ENCODE data around the gene HMGA1. TPM values are rescaled to one million over a fixed set of nuclear protein-coding genes. Genes with fewer than 3 reads are reported as not detected.
A peak's percentile ranks its signal among the peaks of the same experiment; 100 is the strongest.

Gene HMGA1
- polyA plus RNA-seq, 1 donor from 2014 or later = 31.5 TPM

GRCh38 chr6:34218691-34219090, 18.0 kb upstream of the HMGA1 start:
- H3K9me2 ChIP-seq (ENCODE audit: insufficient read depth, low read length) = no peaks in the 10 kb centered on the region
- H3K9me3 ChIP-seq (ENCODE audit: low read length) = no peaks in the 10 kb centered on the region
- no peaks in the 10 kb centered on the region for H3F3A ChIP-seq (ENCODE audit: insufficient read depth, low read length, poor library complexity, severe bottlenecking)
- H4K20me1 ChIP-seq (ENCODE audit: insufficient read depth) = no peaks in the 10 kb centered on the region
- TF ChIP-seq SMC3 (conservative IDR thresholded peaks at IDR 0.05; ENCODE audit: poor library complexity) = no peak
- TF ChIP-seq MXI1 (conservative IDR thresholded peaks at IDR 0.05; ENCODE audit: poor library complexity, severe bottlenecking) = no peak
- TF ChIP-seq CTCF (IDR thresholded peaks at IDR 0.05; ENCODE audit: poor library complexity, severe bottlenecking) = no peak
- TF ChIP-seq EP300 (conservative IDR thresholded peaks at IDR 0.05; ENCODE audit: poor library complexity, severe bottlenecking) = no peak
- TF ChIP-seq POLR2AphosphoS5 (IDR thresholded peaks at IDR 0.05) = no peak
- TF ChIP-seq TAF1 (IDR thresholded peaks at IDR 0.05; ENCODE audit: low read depth) = no peak
- TF ChIP-seq REST (IDR thresholded peaks at IDR 0.05; ENCODE audit: borderline replicate concordance) = no peak
- TF ChIP-seq RAD21 (conservative IDR thresholded peaks at IDR 0.05) = no peak
- TF ChIP-seq EZH2 (IDR thresholded peaks at IDR 0.05; ENCODE audit: borderline replicate concordance, insufficient read depth, low read length, poor library complexity, severe bottlenecking) = no peak
- no peaks in the 10 kb centered on the region for H3K79me2 ChIP-seq (replicated peaks; ENCODE audit: insufficient read depth, low read length)
- no peaks in the 10 kb centered on the region for H3K36me3 ChIP-seq (ENCODE audit: insufficient read depth, low read length)
- no peak overlapping the region for H3K4me2 ChIP-seq (ENCODE audit: low read length)
- no peak overlapping the region for H3K4me3 ChIP-seq (ENCODE audit: low read length)
- no peak overlapping the region for H2AFZ ChIP-seq (ENCODE audit: low read depth, low read length)
- H3K27me3 ChIP-seq (ENCODE audit: insufficient read depth, low read depth, low read length) = no peaks in the 10 kb centered on the region
- H3K27ac ChIP-seq (ENCODE audit: low read length) = no peak overlapping the region
- H3K9ac ChIP-seq (ENCODE audit: low read length) = no peak overlapping the region

- Histone ChIP-seq H4K20me1 (ENCODE audit: insufficient read depth) (no peaks in the 10 kb centered on the region), H3K9me2 (ENCODE audit: insufficient read depth, low read length) (no peaks in the 10 kb centered on the region), H3F3A (ENCODE audit: insufficient read depth, low read length, poor library complexity, severe bottlenecking) (no peaks in the 10 kb centered on the region), H3K4me2 (ENCODE audit: low read length) (peak overlapping the region; percentile 52), H2AFZ (ENCODE audit: low read depth, low read length) (peak overlapping the region; percentile 71), H3K27me3 (ENCODE audit: insufficient read depth, low read depth, low read length) (no peaks in the 10 kb centered on the region), H3K4me3 (ENCODE audit: low read length) (peak overlapping the region; percentile 67), H3K79me2 (replicated peaks; ENCODE audit: insufficient read depth, low read length) (no peaks in the 10 kb centered on the region), H3K36me3 (ENCODE audit: insufficient read depth, low read length) (no peaks in the 10 kb centered on the region), H3K9me3 (ENCODE audit: low read length) (no peaks in the 10 kb centered on the region), H3K9ac (ENCODE audit: low read length) (peak overlapping the region; percentile 62), H3K27ac (ENCODE audit: low read length) (peak overlapping the region; percentile 55)
- TF ChIP-seq TAF1 (IDR thresholded peaks at IDR 0.05; ENCODE audit: low read depth) (no peak), REST (IDR thresholded peaks at IDR 0.05; ENCODE audit: borderline replicate concordance) (peak; percentile 42)
These were observed 13.2 kb upstream of the HMGA1 start for GRCh38 chr6:34223381-34223955.
